Muscle of leg (tissue), 11 donors: ENCODE measurements around the gene CD84. TPM values are rescaled to one million over a fixed set of nuclear protein-coding genes. Genes with fewer than 3 reads are reported as not detected.

Source experiments
- DNase-seq: peaks from one replicate; pipeline ENCODE4 v3.0.0; 2013
- H3K27ac ChIP-seq: one replicate; pipeline ENCODE4 v1.5.1; 2013; ENCODE audit warnings: mild to moderate bottlenecking, low read length, control low read depth
- H3K27me3 ChIP-seq: one replicate; pipeline ENCODE4 v1.6.1; 2013; ENCODE audit warnings: low read length; ENCODE audit not compliant: control insufficient read depth, insufficient read depth
- H3K36me3 ChIP-seq: one replicate; pipeline ENCODE4 v1.6.1; 2013; ENCODE audit warnings: low read length; ENCODE audit not compliant: control insufficient read depth, insufficient read depth
- H3K4me1 ChIP-seq: one replicate; pipeline ENCODE4 v1.6.1; 2013; ENCODE audit warnings: low read length; ENCODE audit not compliant: control insufficient read depth, insufficient read depth
- H3K4me3 ChIP-seq: one replicate; pipeline ENCODE4 v1.5.1; 2013; ENCODE audit warnings: low read length, control low read depth
- H3K9me3 ChIP-seq: replicated peaks from 2 replicates; pipeline ENCODE4 v1.6.1; 2013; ENCODE audit warnings: low read depth, low read length; ENCODE audit not compliant: control insufficient read depth
- WGBS: methylation state at CpG from one replicate; pipeline ENCODE4 v1.1.5; 2013; ENCODE audit warnings: missing lambda C conversion rate; ENCODE audit not compliant: insufficient coverage; 5-methylcytosine and 5-hydroxymethylcytosine counted together
- polyA plus RNA-seq, 8 donors: library from polyadenylated mRNA; unstranded; fragments of 120-200 nt; gene quantifications; one replicate each; pipeline versions ENCODE4 v1.2.1 to v1.2.3, GENCODE V29; 2013; ENCODE audit warnings: inconsistent platforms in 1 of 8, low replicate concordance in 1 of 8; ENCODE audit not compliant: insufficient read length in 8 of 8, insufficient read depth in 1 of 8
- total RNA-seq: library from RNA; stranded (reverse); fragments of 120-200 nt; gene quantifications from one replicate; pipeline ENCODE4 v1.2.4, GENCODE V29; 2013

CD84 gene
- total and polyA plus RNA-seq, 9 donors = 0.94 to 2.1 (median 1.5) TPM

GRCh38 chr1:160492617-160493016 is 86.7 kb downstream of the CD84 start:
- WGBS = 94% methylated on average over 1 of the region's 2 CpGs
- DNase-seq = no peak
- Histone ChIP-seq H3K27me3 (no peaks in the 10 kb centered on the region), H3K36me3 (no peaks in the 10 kb centered on the region), H3K4me1 (no peaks in the 10 kb centered on the region), H3K9me3 (no peaks in the 10 kb centered on the region), H3K27ac (no peak overlapping the region), H3K4me3 (no peak overlapping the region)

- Histone ChIP-seq H3K27me3 (no peaks in the 10 kb centered on the region), H3K36me3 (no peaks in the 10 kb centered on the region), H3K4me3 (no peak overlapping the region), H3K9me3 (no peaks in the 10 kb centered on the region), H3K4me1 (no peaks in the 10 kb centered on the region), H3K27ac (no peak overlapping the region)
- DNase-seq = no peak
- WGBS = 74% methylated on average over 3 of the region's 3 CpGs
These were observed 87.3 kb downstream of the CD84 start for GRCh38 chr1:160491981-160492380.

Other genes starting within 250 kb of the CD84 start
- 117 TPM for gene COPA, start 236.2 kb downstream of the CD84 start, total RNA-seq
- gene COPA, start 236.2 kb downstream of the CD84 start, polyA plus RNA-seq = 100 to 1,000 TPM; 109 to 154 (median 132) TPM
- 43.4 TPM for gene NCSTN, start 236.1 kb downstream of the CD84 start, total RNA-seq
- gene NCSTN, start 236.1 kb downstream of the CD84 start, polyA plus RNA-seq = 100 to 1,000 TPM in 2 of 8 donors, 10 to 100 TPM in 6; 83.8 to 111 (median 98.4) TPM
- 0.04 TPM for gene NHLH1, start 212.4 kb downstream of the CD84 start, total RNA-seq
- gene NHLH1, start 212.4 kb downstream of the CD84 start, polyA plus RNA-seq = 1 to 10 TPM in 1 of 8 donors, under 1 TPM in 7; 0.16 to 1.1 (median 0.36) TPM
- gene VANGL2, start 178.9 kb downstream of the CD84 start, total RNA-seq = 2.3 TPM
- 10 to 100 TPM in 7 of 8 donors, 1 to 10 TPM in 1; 6.8 to 17.8 (median 10.9) TPM for gene VANGL2, start 178.9 kb downstream of the CD84 start, polyA plus RNA-seq
- gene SLAMF6, start 56.2 kb downstream of the CD84 start, total RNA-seq = 0.13 TPM
- under 1 TPM; 0.08 to 0.16 (median 0.13) TPM for gene SLAMF6, start 56.2 kb downstream of the CD84 start, polyA plus RNA-seq
- 0.04 TPM for gene SLAMF1, start 67.5 kb upstream of the CD84 start, total RNA-seq
- gene SLAMF1, start 67.5 kb upstream of the CD84 start, polyA plus RNA-seq = under 1 TPM in 2 of 8 donors, not detected in 6; 0.05 to 0.07 TPM
- gene CD48, start 132.3 kb upstream of the CD84 start, total RNA-seq = 1.2 TPM
- gene CD48, start 132.3 kb upstream of the CD84 start, polyA plus RNA-seq = 1 to 10 TPM; 1.1 to 2.0 (median 1.3) TPM
- 0.13 TPM for gene SLAMF7, start 159.8 kb upstream of the CD84 start, total RNA-seq
- gene SLAMF7, start 159.8 kb upstream of the CD84 start, polyA plus RNA-seq = under 1 TPM; 0.09 to 0.49 (median 0.30) TPM
- gene LY9, start 216.7 kb upstream of the CD84 start, total RNA-seq = 0.13 TPM
- under 1 TPM in 7 of 8 donors, not detected in 1; 0.08 to 0.42 (median 0.16) TPM for gene LY9, start 216.7 kb upstream of the CD84 start, polyA plus RNA-seq